ENCODE measurements around the gene PSORS1C1.

Gene PSORS1C1

DNA sequence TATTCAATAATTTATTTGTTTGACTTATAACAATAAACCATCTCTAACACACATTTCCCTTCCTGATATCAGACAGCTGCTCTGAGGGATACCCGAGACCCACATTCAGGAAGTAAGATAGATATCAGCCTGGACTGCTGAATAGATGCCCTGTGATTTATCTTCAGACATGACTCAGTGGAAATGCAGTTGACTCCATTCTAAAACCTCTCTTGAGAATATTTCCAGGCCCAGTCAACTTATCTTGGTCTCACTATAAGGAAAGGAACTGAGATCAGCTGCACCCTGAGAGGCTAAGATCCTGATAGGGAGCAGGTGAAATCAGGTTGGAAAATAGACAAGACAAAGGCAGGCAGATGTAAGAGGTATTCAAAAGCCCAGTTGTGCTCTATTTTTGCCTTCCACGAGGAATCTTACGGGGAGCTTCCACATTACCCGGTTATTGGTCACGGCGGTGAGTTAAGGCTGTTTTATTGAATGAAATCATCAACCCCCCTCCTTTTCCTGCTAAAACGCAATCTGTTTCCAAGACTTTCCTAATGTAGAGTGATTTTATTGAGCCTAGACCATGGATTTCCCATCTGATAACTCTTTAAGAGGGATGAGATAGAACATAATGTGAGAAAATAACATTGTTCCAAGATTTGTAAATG lies 27.7 kb upstream of the PSORS1C1 start:
- in situ Hi-C loops (cut with HindIII; ENCODE audit: low pct_unique_long_range_greater_than_20kb, low sequenced_read_pairs), result no loop called here
- no peak for DNase-seq (ENCODE audit: low read depth in 1 of 2, low spot score in 1 of 2)

DNA sequence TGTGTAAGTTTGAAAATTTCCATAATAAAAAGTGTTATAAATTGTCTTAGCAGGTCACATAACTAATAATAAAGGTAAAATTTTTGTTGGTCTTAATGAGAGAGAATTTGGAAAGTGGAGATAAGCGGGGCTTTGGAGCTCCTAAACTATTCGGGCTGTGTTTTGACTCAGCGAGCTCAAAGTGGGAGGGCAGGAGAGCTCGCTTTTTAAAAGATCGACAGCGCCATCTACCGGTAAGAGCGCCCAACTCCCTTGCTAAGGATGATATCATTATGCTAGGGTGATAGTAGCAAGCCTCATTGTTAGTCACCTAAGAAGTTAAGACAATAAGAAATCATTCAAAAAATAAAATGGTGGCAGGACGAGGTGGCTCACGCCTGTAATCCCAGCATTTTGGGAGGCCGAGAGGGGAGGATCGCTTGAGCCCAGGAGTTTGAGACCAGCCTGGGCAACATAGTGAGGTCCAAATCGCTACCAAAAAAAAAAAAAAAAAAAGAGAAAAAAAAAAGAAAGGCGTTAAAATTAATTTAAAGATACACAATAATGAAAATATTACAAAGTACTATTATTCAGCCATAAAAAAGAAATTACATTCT lies 27.0 kb upstream of the PSORS1C1 start:
- peak; percentile 65 to 87 for DNase-seq (ENCODE audit: low read depth in 1 of 2, low spot score in 1 of 2)
- TF ChIP-seq JUND (IDR thresholded peaks at IDR 0.05; ENCODE audit: low read depth), result no peak
- in situ Hi-C loops (cut with HindIII; ENCODE audit: low pct_unique_long_range_greater_than_20kb, low sequenced_read_pairs), result no loop called here

More for the DNA sequence above, 27.7 kb upstream of the PSORS1C1 start:
- TF ChIP-seq JUND (IDR thresholded peaks at IDR 0.05; ENCODE audit: low read depth), result no peak

GRCh38 chr6:31090275-31090972 lies 24.2 kb upstream of the PSORS1C1 start:
- DNase-seq (ENCODE audit: low read depth in 1 of 2, low spot score in 1 of 2), result no peak
- in situ Hi-C loops (cut with HindIII; ENCODE audit: low pct_unique_long_range_greater_than_20kb, low sequenced_read_pairs), result no loop called here
- no peak for TF ChIP-seq JUND (IDR thresholded peaks at IDR 0.05; ENCODE audit: low read depth)

GRCh38 chr6:31090973-31091364 lies 23.6 kb upstream of the PSORS1C1 start:
- DNase-seq (ENCODE audit: low read depth in 1 of 2, low spot score in 1 of 2), result no peak
- no peak for TF ChIP-seq JUND (IDR thresholded peaks at IDR 0.05; ENCODE audit: low read depth)
- in situ Hi-C loops (cut with HindIII; ENCODE audit: low pct_unique_long_range_greater_than_20kb, low sequenced_read_pairs), result no loop called here

- in situ Hi-C loops (cut with HindIII; ENCODE audit: low pct_unique_long_range_greater_than_20kb, low sequenced_read_pairs), result no loop called here
- no peak for DNase-seq (ENCODE audit: low read depth in 1 of 2, low spot score in 1 of 2)
- no peak for TF ChIP-seq JUND (IDR thresholded peaks at IDR 0.05; ENCODE audit: low read depth)
These were observed 22.9 kb upstream of the PSORS1C1 start for GRCh38 chr6:31091680-31092079.

GRCh38 chr6:31092238-31092637 lies 22.4 kb upstream of the PSORS1C1 start:
- TF ChIP-seq JUND (IDR thresholded peaks at IDR 0.05; ENCODE audit: low read depth), result no peak
- in situ Hi-C loops (cut with HindIII; ENCODE audit: low pct_unique_long_range_greater_than_20kb, low sequenced_read_pairs), result no loop called here
- no peak for DNase-seq (ENCODE audit: low read depth in 1 of 2, low spot score in 1 of 2)

DNA sequence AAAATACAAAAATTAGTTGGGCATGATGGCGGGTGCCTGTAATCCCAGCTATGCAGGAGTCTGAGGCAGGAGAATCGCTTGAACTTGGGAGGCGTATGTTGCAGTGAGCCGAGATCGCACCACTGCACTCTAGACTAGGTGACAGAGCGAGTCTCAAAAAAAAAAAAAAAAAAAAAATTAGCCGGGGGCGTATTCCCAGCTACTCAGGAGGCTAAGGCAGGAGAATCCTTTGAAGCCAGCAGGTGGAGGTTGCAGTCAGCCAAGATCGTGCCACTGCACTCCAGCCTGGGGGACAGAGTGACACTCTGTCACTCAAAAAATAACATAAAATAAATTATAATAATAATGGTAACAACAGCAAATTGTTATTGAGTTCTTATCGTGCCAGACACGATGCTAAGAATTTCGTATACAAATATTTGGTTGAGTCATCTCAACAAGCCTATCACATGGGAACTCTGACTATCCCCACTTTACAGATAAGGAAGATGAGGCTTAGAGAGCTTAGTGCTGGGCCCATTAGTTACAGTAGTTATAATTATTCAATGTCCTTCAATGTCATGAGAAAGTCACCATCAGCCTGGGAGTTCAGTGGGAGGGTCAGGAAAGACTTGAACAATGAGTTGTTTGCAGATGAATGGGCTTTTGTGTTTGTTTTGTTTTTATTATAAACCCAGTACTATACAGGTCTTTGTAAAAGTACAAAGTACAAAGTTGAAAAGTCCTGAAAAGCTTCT lies 21.7 kb upstream of the PSORS1C1 start:
- DNase-seq (ENCODE audit: low read depth in 1 of 2, low spot score in 1 of 2), result no peak
- no peak for TF ChIP-seq JUND (IDR thresholded peaks at IDR 0.05; ENCODE audit: low read depth)
- in situ Hi-C loops (cut with HindIII; ENCODE audit: low pct_unique_long_range_greater_than_20kb, low sequenced_read_pairs), result no loop called here

DNA sequence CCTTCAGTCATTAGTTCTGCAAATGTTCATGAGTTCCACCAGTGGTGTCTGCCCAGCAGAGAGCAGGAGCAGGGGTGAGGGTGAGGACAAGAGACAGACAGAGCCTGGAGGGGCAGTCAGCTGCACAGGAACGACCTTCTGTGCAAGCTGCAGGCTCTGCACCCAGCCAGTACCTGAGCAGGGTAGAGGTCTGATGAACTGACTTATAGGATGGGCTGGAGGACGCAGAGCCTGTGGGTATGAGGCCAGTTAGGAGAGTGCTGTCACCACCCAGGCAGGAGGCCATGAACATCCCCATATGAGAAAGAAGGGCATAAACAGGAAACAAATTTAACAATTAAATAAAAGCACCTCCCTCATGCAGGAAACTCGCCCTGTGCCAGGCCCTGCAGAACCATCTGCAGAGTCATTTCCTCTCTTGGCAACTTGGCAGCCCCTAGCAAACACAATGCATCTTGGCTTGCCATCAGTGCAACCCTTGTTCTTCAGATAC lies 20.2 kb upstream of the PSORS1C1 start:
- DNase-seq (ENCODE audit: low read depth in 1 of 2, low spot score in 1 of 2), result no peak
- TF ChIP-seq JUND (IDR thresholded peaks at IDR 0.05; ENCODE audit: low read depth), result no peak
- in situ Hi-C loops (cut with HindIII; ENCODE audit: low pct_unique_long_range_greater_than_20kb, low sequenced_read_pairs), result no loop called here

GRCh38 chr6:31096215-31096614 lies 18.4 kb upstream of the PSORS1C1 start:
- no peak for TF ChIP-seq JUND (IDR thresholded peaks at IDR 0.05; ENCODE audit: low read depth)
- in situ Hi-C loops (cut with HindIII; ENCODE audit: low pct_unique_long_range_greater_than_20kb, low sequenced_read_pairs), result no loop called here
- DNase-seq (ENCODE audit: low read depth in 1 of 2, low spot score in 1 of 2), result no peak

DNA sequence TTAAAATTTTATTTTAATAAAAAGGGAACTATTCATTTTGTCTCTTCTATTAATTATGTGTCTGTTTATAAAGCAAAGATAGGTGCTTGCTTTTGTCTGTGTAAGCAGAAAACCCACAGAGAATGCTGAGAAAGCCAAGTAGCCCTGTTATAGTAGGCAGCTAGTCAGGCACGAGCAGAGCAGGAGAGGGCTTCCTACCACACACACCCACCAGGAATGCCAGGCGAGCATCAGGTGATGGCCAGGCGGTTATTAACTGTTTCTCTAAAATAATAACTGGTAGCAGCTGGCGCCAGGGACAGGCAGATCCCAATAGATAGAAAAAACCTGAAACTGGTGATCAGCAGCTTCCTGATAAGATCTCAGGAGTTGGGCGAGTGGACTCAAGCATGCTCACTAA lies 17.9 kb upstream of the PSORS1C1 start:
- no peak for DNase-seq (ENCODE audit: low read depth in 1 of 2, low spot score in 1 of 2)
- in situ Hi-C loops (cut with HindIII; ENCODE audit: low pct_unique_long_range_greater_than_20kb, low sequenced_read_pairs), result no loop called here
- TF ChIP-seq JUND (IDR thresholded peaks at IDR 0.05; ENCODE audit: low read depth), result no peak

- no peak for DNase-seq (ENCODE audit: low read depth in 1 of 2, low spot score in 1 of 2)
- no peak for TF ChIP-seq JUND (IDR thresholded peaks at IDR 0.05; ENCODE audit: low read depth)
- in situ Hi-C loops (cut with HindIII; ENCODE audit: low pct_unique_long_range_greater_than_20kb, low sequenced_read_pairs), result no loop called here
These were observed 16.1 kb upstream of the PSORS1C1 start for GRCh38 chr6:31098449-31098938.

GRCh38 chr6:31103136-31103535 lies 11.5 kb upstream of the PSORS1C1 start:
- DNase-seq (ENCODE audit: low read depth in 1 of 2, low spot score in 1 of 2), result no peak
- in situ Hi-C loops (cut with HindIII; ENCODE audit: low pct_unique_long_range_greater_than_20kb, low sequenced_read_pairs), result no loop called here
- no peak for TF ChIP-seq JUND (IDR thresholded peaks at IDR 0.05; ENCODE audit: low read depth)

All from T47D (cell line).